Keratinocyte (primary cell): ENCODE results near the gene RAB11FIP4. TPM values are rescaled to one million over a fixed set of nuclear protein-coding genes. Genes with fewer than 3 reads are reported as not detected.
A peak's percentile ranks its signal among the peaks of the same experiment; 100 is the strongest.

Experiments
- DNase-seq: peaks from one replicate; pipeline ENCODE4 v3.0.0-alpha.2; 2011; ENCODE audit warnings: low read depth, missing footprints, low spot score
- FAIRE-seq: peaks from 2 replicates; lab custom pipeline; 2011; peaks lifted over from hg19 to GRCh38; lab: Jason Lieb, UNC
- H2AFZ ChIP-seq: 2 replicates; pipeline ENCODE4 v1.6.0; 2012; ENCODE audit warnings: low read length, control low read depth, inconsistent platforms; ENCODE audit not compliant: control insufficient read depth
- H3K27ac ChIP-seq: 2 replicates; pipeline ENCODE4 v1.5.1; 2011; ENCODE audit warnings: low read length; ENCODE audit not compliant: control insufficient read depth, insufficient read depth
- H3K27me3 ChIP-seq: 3 replicates; pipeline ENCODE4 v1.6.0; 2011; ENCODE audit warnings: low read length; ENCODE audit not compliant: control insufficient read depth, insufficient read depth; ENCODE audit errors: extremely low read depth
- H3K36me3 ChIP-seq, 2 experiments: 2 replicates in 1 of 2; 3 replicates in 1 of 2; pipeline ENCODE4 v1.5.1; 2011; ENCODE audit warnings: low read length in 2 of 2, mild to moderate bottlenecking in 1 of 2; ENCODE audit not compliant: control insufficient read depth in 2 of 2, insufficient read depth in 2 of 2; ENCODE audit errors: extremely low read depth in 1 of 2
- H3K4me1 ChIP-seq: 3 replicates; pipeline ENCODE4 v1.5.1; 2011; ENCODE audit warnings: low read length; ENCODE audit not compliant: control insufficient read depth, insufficient read depth; ENCODE audit errors: extremely low read depth
- H3K4me2 ChIP-seq: 3 replicates; pipeline ENCODE4 v1.6.0; 2011; ENCODE audit warnings: low read depth, low read length; ENCODE audit not compliant: control insufficient read depth, insufficient read depth; ENCODE audit errors: extremely low read depth
- H3K4me3 ChIP-seq, 3 experiments: fragments of 200-600 bp in 1 of 3; sonication (generic) in 1 of 3; 2 replicates in 2 of 3; 3 replicates in 1 of 3; pipeline ENCODE4 v1.5.1; 2011 to 2016; ENCODE audit warnings: low read length in 3 of 3, mild to moderate bottlenecking in 3 of 3, control low read depth in 2 of 3, inconsistent platforms in 1 of 3, low read depth in 1 of 3, mixed read lengths in 1 of 3, mixed run types in 1 of 3, moderate library complexity in 1 of 3; ENCODE audit not compliant: control insufficient read depth in 2 of 3, insufficient read depth in 2 of 3; ENCODE audit errors: extremely low read depth in 1 of 3
- H3K79me2 ChIP-seq: 2 replicates; pipeline ENCODE4 v1.6.0; 2012; ENCODE audit warnings: low read length; ENCODE audit not compliant: control insufficient read depth, insufficient read depth
- H3K9ac ChIP-seq: 3 replicates; pipeline ENCODE4 v1.6.0; 2011; ENCODE audit warnings: low read length; ENCODE audit not compliant: control insufficient read depth, insufficient read depth; ENCODE audit errors: extremely low read depth
- H3K9me1 ChIP-seq: 3 replicates; pipeline ENCODE4 v1.6.0; 2011; ENCODE audit warnings: low read length; ENCODE audit not compliant: control insufficient read depth, insufficient read depth; ENCODE audit errors: extremely low read depth
- H3K9me3 ChIP-seq: 2 replicates; pipeline ENCODE4 v1.5.1; 2012; ENCODE audit warnings: low read depth, low read length; ENCODE audit not compliant: control insufficient read depth
- H4K20me1 ChIP-seq: 3 replicates; pipeline ENCODE4 v1.6.0; 2011; ENCODE audit warnings: low read length; ENCODE audit not compliant: control insufficient read depth, insufficient read depth; ENCODE audit errors: extremely low read depth
- CTCF ChIP-seq, 3 experiments: IDR thresholded peaks in 1 of 3; conservative IDR thresholded peaks in 1 of 3; optimal IDR thresholded peaks in 1 of 3; 2 replicates in 2 of 3; 3 replicates in 1 of 3; pipeline versions ENCODE3 to v1.5.1; 2011; ENCODE audit warnings: low read length in 3 of 3, mild to moderate bottlenecking in 3 of 3, moderate library complexity in 2 of 3, control low read depth in 1 of 3, inconsistent platforms in 1 of 3; ENCODE audit not compliant: insufficient read depth in 2 of 3; ENCODE audit errors: extremely low read depth in 1 of 3
- EZH2 ChIP-seq: IDR thresholded peaks from one replicate; pipeline ENCODE4 v1.6.1; 2012; ENCODE audit warnings: inconsistent platforms, mild to moderate bottlenecking, low read length, moderate library complexity
- dilution Hi-C: fragments of 300-500 bp; cut with MboI; formaldehyde crosslinking; loops from one replicate; pipeline ENCODE4 v1.7.0; 2020; ENCODE audit warnings: low sequenced_read_pairs; ENCODE audit not compliant: extremely low pct_ligation_motif_present
- polyA plus RNA-seq, 5 experiments: library from polyadenylated mRNA; depleted of rRNA in 3 of 5; stranded (reverse) in 3 of 5; stranded (forward) in 1 of 5; unstranded in 1 of 5; fragments of >200 nt; gene quantifications; 1 replicate in 1 of 5; 2 replicates in 3 of 5; 3 replicates in 1 of 5; pipeline versions ENCODE4 v1.2.1 to v1.2.3, GENCODE V29; 2011 to 2012; ENCODE audit warnings: missing spikeins in 2 of 5, low read depth in 1 of 5, low replicate concordance in 1 of 5

RAB11FIP4 gene
- polyA plus RNA-seq, 1 donor (not counting 4 experiments of a cell fraction or from before 2014, with no cell fraction given) = 9.1 TPM

DNA sequence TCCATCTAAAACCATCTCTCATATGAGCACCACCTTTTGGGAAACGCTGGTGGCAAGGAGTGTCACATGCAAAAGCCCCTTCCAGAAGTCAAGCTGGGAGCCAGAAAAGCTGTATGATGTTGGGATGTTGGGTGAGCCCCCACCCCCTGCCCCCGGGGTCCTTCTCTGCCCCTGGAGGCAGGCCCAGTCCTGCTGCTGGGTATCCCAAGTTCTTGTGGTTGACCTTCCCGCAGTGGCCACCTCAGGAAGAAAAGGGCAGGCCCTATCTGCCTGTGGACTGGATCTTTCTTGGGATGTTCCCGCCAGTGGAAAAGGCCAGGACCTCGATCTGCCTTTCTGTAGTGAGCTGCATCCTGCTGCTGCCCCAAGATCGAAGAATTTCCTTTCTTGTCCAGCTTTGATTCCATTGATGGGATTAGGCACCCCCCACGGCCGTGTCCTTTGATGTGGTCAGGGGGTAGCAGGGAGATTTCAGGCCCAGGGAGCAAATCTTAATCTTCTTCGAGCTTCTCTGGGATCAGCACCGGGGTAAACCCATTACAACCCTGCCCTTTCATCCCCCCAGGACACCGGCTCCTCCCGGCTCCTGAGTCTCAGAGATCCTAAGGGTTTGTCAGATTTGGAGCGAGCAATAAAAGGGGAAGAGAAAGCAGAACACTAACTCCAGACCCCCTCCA is 165.6 kb downstream of the RAB11FIP4 start:
- no peaks in the 10 kb centered on the region for H3K9me3 ChIP-seq
- H3K4me1 ChIP-seq = peaks cover 16% of the 10 kb centered on the region
- no peak overlapping the region for H2AFZ ChIP-seq
- TF ChIP-seq EZH2 = no peak
- TF ChIP-seq CTCF (optimal IDR thresholded peaks at IDR 0.05 in 1 of 3, IDR thresholded peaks at IDR 0.05 in 1 of 3, conservative IDR thresholded peaks at IDR 0.05 in 1 of 3; ENCODE audit: extremely low read depth in 1 of 3, insufficient read depth in 2 of 3, low read length in 3 of 3) = no peak
- H3K4me3 ChIP-seq = no peak overlapping the region
- H3K9me1 ChIP-seq = no peaks in the 10 kb centered on the region
- H3K36me3 ChIP-seq = no peaks in the 10 kb centered on the region
- FAIRE-seq (no peak), DNase-seq (no peak)
- peaks cover 17% of the 10 kb centered on the region for H3K79me2 ChIP-seq
- no peak overlapping the region for H3K27ac ChIP-seq
- H3K9ac ChIP-seq = no peak overlapping the region
- no peak overlapping the region for H3K4me2 ChIP-seq
- dilution Hi-C loops = no loop called here
- H3K27me3 ChIP-seq = no peaks in the 10 kb centered on the region
- H4K20me1 ChIP-seq = no peaks in the 10 kb centered on the region

DNA sequence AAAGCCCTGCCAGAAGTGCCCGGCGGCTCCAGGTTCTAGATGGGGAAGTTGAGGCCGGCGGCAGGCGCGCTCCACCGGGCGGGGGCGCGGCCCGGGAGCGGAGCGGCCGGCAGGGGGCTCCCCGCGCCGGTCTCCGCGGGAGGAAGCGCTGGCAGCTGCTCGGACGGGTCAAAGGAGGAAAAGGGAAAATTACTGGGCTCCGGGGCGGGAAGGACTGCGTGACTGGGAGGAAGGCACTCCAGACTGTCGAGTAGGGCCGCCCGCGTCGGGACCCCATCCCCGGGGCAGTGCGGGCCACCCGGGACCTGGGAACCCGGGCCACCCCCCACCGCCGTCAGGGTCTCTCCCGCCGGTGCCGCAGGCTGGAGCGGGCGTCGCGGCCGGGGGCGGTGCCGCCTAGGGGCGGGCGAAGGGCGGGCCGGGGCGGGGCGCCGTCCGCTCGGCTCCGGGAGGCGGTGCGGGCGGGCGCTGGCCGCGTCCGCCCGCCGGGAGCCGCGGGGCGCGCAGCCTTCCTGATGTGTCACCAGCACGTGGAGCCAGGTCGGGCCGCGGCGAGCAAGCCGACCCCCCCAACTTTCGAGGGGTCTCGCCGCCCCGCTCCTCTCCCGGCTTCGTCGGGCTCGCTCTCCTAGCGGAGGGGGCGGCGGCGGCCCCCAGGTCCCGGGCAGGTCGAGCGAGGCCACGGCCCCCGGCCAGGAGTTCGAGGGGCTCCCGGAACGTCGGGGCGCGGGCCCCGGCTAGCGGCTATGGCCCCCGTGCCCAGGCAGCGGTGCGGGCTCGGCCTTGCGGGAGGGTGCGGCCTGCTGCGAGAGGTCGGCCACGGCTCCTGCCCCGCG is 167.5 kb downstream of the RAB11FIP4 start:
- FAIRE-seq (no peak), DNase-seq (no peak)
- TF ChIP-seq CTCF (optimal IDR thresholded peaks at IDR 0.05 in 1 of 3, IDR thresholded peaks at IDR 0.05 in 1 of 3, conservative IDR thresholded peaks at IDR 0.05 in 1 of 3; ENCODE audit: extremely low read depth in 1 of 3, insufficient read depth in 2 of 3, low read length in 3 of 3) (peak in 2 of 3 experiments; percentile 54 to 79), EZH2 (no peak)
- H3K9ac ChIP-seq = peak overlapping the region; percentile 80
- H3K9me3 ChIP-seq = no peaks in the 10 kb centered on the region
- no peaks in the 10 kb centered on the region for H4K20me1 ChIP-seq
- peak overlapping the region; percentile 1 for H2AFZ ChIP-seq
- peak overlapping the region; percentile 66 to 77 (median 74) for H3K4me3 ChIP-seq
- H3K9me1 ChIP-seq = no peaks in the 10 kb centered on the region
- H3K79me2 ChIP-seq = peaks cover 27% of the 10 kb centered on the region
- no peaks in the 10 kb centered on the region for H3K27me3 ChIP-seq
- dilution Hi-C loops = no loop called here
- H3K27ac ChIP-seq = peak overlapping the region; percentile 69
- H3K4me2 ChIP-seq = peak overlapping the region; percentile 96
- H3K36me3 ChIP-seq = peaks cover 3 to 5% of the 10 kb centered on the region in 2 experiments
- peaks cover 18% of the 10 kb centered on the region for H3K4me1 ChIP-seq
